CD14-positive monocyte (primary cell): ENCODE data around the gene RHBDL1. TPM values are rescaled to one million over a fixed set of nuclear protein-coding genes. Genes with fewer than 3 reads are reported as not detected.

ENCODE experiments used
- DNase-seq, 3 donors: peaks; one replicate each; pipeline ENCODE4 v3.0.0-alpha.2; 2011 to 2022
- H2AFZ ChIP-seq: 2 replicates; pipeline ENCODE4 v1.6.0; 2012; ENCODE audit warnings: mild to moderate bottlenecking, low read depth, low read length, inconsistent platforms; ENCODE audit not compliant: insufficient read depth, poor library complexity, severe bottlenecking
- H3K27ac ChIP-seq, 2 donors: 1 replicate in 1 of 2; 2 replicates in 1 of 2; pipeline ENCODE4 v1.5.1; 2012 to 2013; ENCODE audit warnings: low read length in 2 of 2, control low read depth in 1 of 2, inconsistent platforms in 1 of 2, low read depth in 1 of 2, mild to moderate bottlenecking in 1 of 2
- H3K27me3 ChIP-seq, 2 donors: one replicate each; pipeline versions ENCODE4 v1.6.0 to v1.6.1; 2011 to 2013; ENCODE audit warnings: low read length in 2 of 2; ENCODE audit not compliant: control insufficient read depth in 2 of 2, insufficient read depth in 2 of 2
- H3K36me3 ChIP-seq, 2 donors: replicated peaks in 1 of 2; 1 replicate in 1 of 2; 2 replicates in 1 of 2; pipeline versions ENCODE4 v1.5.1 to v1.6.1; 2012 to 2013; ENCODE audit warnings: low read length in 2 of 2, control low read depth in 1 of 2, inconsistent platforms in 1 of 2, mild to moderate bottlenecking in 1 of 2; ENCODE audit not compliant: insufficient read depth in 2 of 2, control insufficient read depth in 1 of 2
- H3K4me1 ChIP-seq, 2 donors: 1 replicate in 1 of 2; 2 replicates in 1 of 2; pipeline versions ENCODE4 v1.5.1 to v1.6.1; 2012 to 2013; ENCODE audit warnings: low read length in 2 of 2, control low read depth in 1 of 2, inconsistent platforms in 1 of 2, mild to moderate bottlenecking in 1 of 2, moderate library complexity in 1 of 2; ENCODE audit not compliant: insufficient read depth in 2 of 2, control insufficient read depth in 1 of 2
- H3K4me2 ChIP-seq: replicated peaks from 2 replicates; pipeline ENCODE3; 2012; ENCODE audit warnings: low read length, moderate library complexity, mild to moderate bottlenecking; ENCODE audit not compliant: poor library complexity, severe bottlenecking; ENCODE audit errors: extremely low read depth
- H3K4me3 ChIP-seq, 3 experiments: fragments of 200-600 bp in 1 of 3; sonication (generic) in 1 of 3; replicated peaks in 1 of 3; 1 replicate in 2 of 3; 2 replicates in 1 of 3; pipeline ENCODE4 v1.5.1; 2011 to 2013; ENCODE audit warnings: low read length in 3 of 3, mild to moderate bottlenecking in 3 of 3, control low read depth in 2 of 3, low read depth in 2 of 3, inconsistent platforms in 1 of 3, moderate library complexity in 1 of 3
- H3K79me2 ChIP-seq: 2 replicates; pipeline ENCODE4 v1.6.0; 2012; ENCODE audit warnings: mild to moderate bottlenecking, control low read depth, inconsistent platforms, low read length, moderate library complexity; ENCODE audit not compliant: insufficient read depth
- H3K9ac ChIP-seq: 2 replicates; pipeline ENCODE4 v1.6.0; 2017; ENCODE audit warnings: low read length, mild to moderate bottlenecking; ENCODE audit not compliant: insufficient read depth, poor library complexity, severe bottlenecking
- H3K9me3 ChIP-seq, 2 donors: replicated peaks in 1 of 2; 1 replicate in 1 of 2; 2 replicates in 1 of 2; pipeline versions ENCODE4 v1.5.1 to v1.6.1; 2012 to 2013; ENCODE audit warnings: low read length in 2 of 2, control low read depth in 1 of 2; ENCODE audit not compliant: control insufficient read depth in 1 of 2, insufficient read depth in 1 of 2
- H4K20me1 ChIP-seq: 2 replicates; pipeline ENCODE4 v1.6.0; 2012; ENCODE audit warnings: mild to moderate bottlenecking, low read length, control low read depth, moderate library complexity; ENCODE audit not compliant: insufficient read depth
- H3K27ac Mint-ChIP-seq, 7 donors: one replicate each; pipeline ENCODE4 v1.8.0; 2020; ENCODE audit warnings: mild to moderate bottlenecking in 7 of 7, mixed read lengths in 7 of 7, moderate library complexity in 6 of 7, inconsistent platforms in 2 of 7
- H3K27me3 Mint-ChIP-seq, 3 donors: one replicate each; pipeline ENCODE4 v1.8.0; 2021 to 2022; ENCODE audit warnings: low read depth in 3 of 3, mild to moderate bottlenecking in 3 of 3, mixed read lengths in 3 of 3, moderate library complexity in 3 of 3, inconsistent platforms in 1 of 3
- H3K36me3 Mint-ChIP-seq, 2 donors: one replicate each; pipeline ENCODE4 v1.8.0; 2020; ENCODE audit warnings: mixed read lengths in 2 of 2, inconsistent platforms in 1 of 2, mild to moderate bottlenecking in 1 of 2
- H3K4me1 Mint-ChIP-seq: one replicate; pipeline ENCODE4 v1.8.0; 2020; ENCODE audit warnings: mild to moderate bottlenecking, mixed read lengths
- H3K4me3 Mint-ChIP-seq, 2 donors: one replicate each; pipeline ENCODE4 v1.8.0; 2020; ENCODE audit warnings: mild to moderate bottlenecking in 2 of 2, mixed read lengths in 2 of 2, moderate library complexity in 1 of 2
- H3K9me3 Mint-ChIP-seq, 7 donors: one replicate each; pipeline ENCODE4 v1.8.0; 2020 to 2022; ENCODE audit warnings: mixed read lengths in 7 of 7, mild to moderate bottlenecking in 6 of 7, moderate library complexity in 6 of 7, inconsistent platforms in 2 of 7
- CTCF ChIP-seq: fragments of 200-600 bp; IDR thresholded peaks from one replicate; pipeline ENCODE4 v1.8.0; 2022; ENCODE audit warnings: antibody characterized with exemption, mild to moderate bottlenecking
- WGBS: methylation state at CpG from one replicate; pipeline ENCODE4 v1.1.5; 2013; ENCODE audit warnings: missing lambda C conversion rate; ENCODE audit not compliant: insufficient coverage; 5-methylcytosine and 5-hydroxymethylcytosine counted together
- intact Hi-C, 2 donors: fragments of 100-400 bp; cut with micrococcal nuclease; formaldehyde crosslinking; loops; one replicate each; pipeline versions ENCODE4 v1.15.0 to v1.15.1; 2023
- polyA plus RNA-seq, 3 donors: library from polyadenylated mRNA; depleted of rRNA in 1 of 3; unstranded in 2 of 3; stranded (reverse) in 1 of 3; fragments of 300-500 nt in 2 of 3; fragments of >200 nt in 1 of 3; fragmentation: Illumina TruSeq in 2 of 3; gene quantifications; 1 replicate in 2 of 3; 2 replicates in 1 of 3; pipeline ENCODE4 v1.2.3, GENCODE V29; 2012 to 2021

Gene RHBDL1
- polyA plus RNA-seq, 3 donors, result 1.3 TPM; not detected in 2

- H3K36me3 Mint-ChIP-seq, result peaks cover 0 to 6% of the 10 kb centered on the region in 2 donors
- H4K20me1 ChIP-seq, result no peaks in the 10 kb centered on the region
- intact Hi-C loops, result loop anchor here (2.0 to 5.0 kb wide), 2 partner anchors 24 to 83 kb away; partner anchors contain the start of gene METTL26 (in 2 of the 2)
- peak; percentile 72 for TF ChIP-seq CTCF
- no peaks in the 10 kb centered on the region for H3K9me3 Mint-ChIP-seq
- WGBS, result under 1% methylated on average over 22 of the region's 43 CpGs
- H3K27ac Mint-ChIP-seq, result peak overlapping the region in 3 of 7 donors; percentile 8 to 30 (median 24)
- no peaks in the 10 kb centered on the region for H3K36me3 ChIP-seq
- no peaks in the 10 kb centered on the region for H3K27me3 ChIP-seq
- H3K79me2 ChIP-seq, result no peaks in the 10 kb centered on the region
- peak overlapping the region; percentile 87 for H2AFZ ChIP-seq
- peak overlapping the region; percentile 65 to 73 for H3K4me3 Mint-ChIP-seq
- H3K27ac ChIP-seq, result peak overlapping the region in 1 of 2 donors; percentile 40
- H3K4me1 ChIP-seq, result peaks cover 11 to 16% of the 10 kb centered on the region in 2 donors
- H3K4me3 ChIP-seq, result peak overlapping the region; percentile 4 to 65 (median 27)
- no peaks in the 10 kb centered on the region for H3K9me3 ChIP-seq
- peak overlapping the region; percentile 13 for H3K9ac ChIP-seq
- H3K27me3 Mint-ChIP-seq, result peaks cover 0 to 3% (median 2%) of the 10 kb centered on the region in 3 donors
- peak; percentile 91 to 94 (median 93) for DNase-seq
- peaks cover 10% of the 10 kb centered on the region for H3K4me1 Mint-ChIP-seq
- peak overlapping the region; percentile 79 for H3K4me2 ChIP-seq
Measured at GRCh38 chr16:660459-661183, 14.8 kb upstream of the RHBDL1 start.

GRCh38 chr16:661184-661821, 14.2 kb upstream of the RHBDL1 start:
- Mint-ChIP-seq H3K36me3 (peaks cover 0 to 6% of the 10 kb centered on the region in 2 donors), H3K27ac (peak overlapping the region in 1 of 7 donors; percentile 8), H3K4me3 (no peak overlapping the region), H3K4me1 (peaks cover 10% of the 10 kb centered on the region), H3K27me3 (peaks cover 0 to 2% (median 2%) of the 10 kb centered on the region in 3 donors), H3K9me3 (no peaks in the 10 kb centered on the region)
- 58% methylated on average over 28 of the region's 35 CpGs for WGBS
- Histone ChIP-seq H3K4me2 (peak overlapping the region; percentile 29), H3K9ac (no peak overlapping the region), H3K9me3 (no peaks in the 10 kb centered on the region), H3K79me2 (no peaks in the 10 kb centered on the region), H2AFZ (peak overlapping the region; percentile 61), H4K20me1 (no peaks in the 10 kb centered on the region), H3K4me3 (no peak overlapping the region), H3K27ac (no peak overlapping the region), H3K27me3 (no peaks in the 10 kb centered on the region), H3K4me1 (peaks cover 11 to 16% of the 10 kb centered on the region in 2 donors), H3K36me3 (no peaks in the 10 kb centered on the region)
- TF ChIP-seq CTCF, result peak; percentile 18
- intact Hi-C loops, result loop anchor here (2.0 to 5.0 kb wide), 2 partner anchors 25 to 84 kb away; partner anchors contain the start of gene METTL26 (in 2 of the 2)
- no peak for DNase-seq
